Loucy (cell line): ENCODE results near the gene NHEJ1.

ENCODE experiments used
- CTCF ChIP-seq: fragments of 200-600 bp; sonication (generic); conservative IDR thresholded peaks from 2 replicates; pipeline ENCODE4 v1.5.1; 2014; ENCODE audit warnings: mild to moderate bottlenecking, antibody characterized with exemption, low read length
- EZH2phosphoT487 ChIP-seq: fragments of 200-600 bp; IDR thresholded peaks from 2 replicates; pipeline ENCODE4 v1.6.1; 2018; ENCODE audit warnings: antibody characterized with exemption, mild to moderate bottlenecking, moderate library complexity, borderline replicate concordance

- TF ChIP-seq CTCF: no peak
- no peak for TF ChIP-seq EZH2phosphoT487
Measured at GRCh38 chr2:219140722-219141121, 19.9 kb downstream of the NHEJ1 start.
